H9 (cell line): ENCODE results near the gene AGPAT1. TPM values are rescaled to one million over a fixed set of nuclear protein-coding genes. Genes with fewer than 3 reads are reported as not detected.

Experiments
- DNase-seq: peaks from one replicate; pipeline ENCODE4 v3.0.0-alpha.2; 2017
- H2AFZ ChIP-seq: one replicate; pipeline ENCODE4 v1.6.1; 2013; ENCODE audit warnings: mild to moderate bottlenecking, low read length, control low read depth, moderate library complexity
- H2AK5ac ChIP-seq: 2 replicates; pipeline ENCODE4 v1.6.1; 2013; ENCODE audit warnings: low read length, control low read depth, mixed read lengths; ENCODE audit not compliant: insufficient read length
- H2BK120ac ChIP-seq: one replicate; pipeline ENCODE4 v1.6.1; 2013; ENCODE audit warnings: low read depth, mild to moderate bottlenecking, low read length, control low read depth, inconsistent platforms; ENCODE audit not compliant: poor library complexity, severe bottlenecking
- H2BK12ac ChIP-seq: 2 replicates; pipeline ENCODE4 v1.6.1; 2013; ENCODE audit warnings: low read length, control low read depth, mixed read lengths, low read depth; ENCODE audit not compliant: insufficient read length
- H2BK15ac ChIP-seq: 2 replicates; pipeline ENCODE4 v1.6.1; 2013; ENCODE audit warnings: low read depth, low read length, control low read depth
- H2BK20ac ChIP-seq: one replicate; pipeline ENCODE4 v1.6.1; 2013; ENCODE audit warnings: low read depth, mild to moderate bottlenecking, low read length, control low read depth, inconsistent platforms; ENCODE audit not compliant: poor library complexity, severe bottlenecking
- H2BK5ac ChIP-seq: 2 replicates; pipeline ENCODE4 v1.6.1; 2013; ENCODE audit warnings: low read length, control low read depth, mixed read lengths; ENCODE audit not compliant: insufficient read length
- H3K14ac ChIP-seq: 2 replicates; pipeline ENCODE4 v1.6.1; 2013; ENCODE audit warnings: low read length, control low read depth; ENCODE audit not compliant: insufficient read depth
- H3K18ac ChIP-seq: 2 replicates; pipeline ENCODE4 v1.6.1; 2013; ENCODE audit warnings: low read depth, mild to moderate bottlenecking, mixed read lengths, low read length, control low read depth; ENCODE audit not compliant: insufficient read length
- H3K23ac ChIP-seq: 2 replicates; pipeline ENCODE4 v1.6.1; 2013; ENCODE audit warnings: low read length, control low read depth, mixed read lengths, low read depth; ENCODE audit not compliant: insufficient read length
- H3K23me2 ChIP-seq: 2 replicates; pipeline ENCODE4 v1.6.1; 2013; ENCODE audit warnings: low read depth, mild to moderate bottlenecking, mixed read lengths, low read length, control low read depth; ENCODE audit not compliant: insufficient read length, poor library complexity, severe bottlenecking
- H3K27ac ChIP-seq: 2 replicates; pipeline ENCODE4 v1.5.1; 2013; ENCODE audit warnings: low read length, control low read depth, mixed read lengths, low read depth; ENCODE audit not compliant: insufficient read length
- H3K27me3 ChIP-seq: 2 replicates; pipeline ENCODE4 v1.6.1; 2013; ENCODE audit warnings: low read length, control low read depth, inconsistent platforms; ENCODE audit not compliant: insufficient read depth
- H3K4ac ChIP-seq: 2 replicates; pipeline ENCODE4 v1.6.1; 2013; ENCODE audit warnings: low read depth, mild to moderate bottlenecking, control low read depth, inconsistent platforms, low read length, moderate library complexity
- H3K4me1 ChIP-seq: 2 replicates; pipeline ENCODE4 v1.6.1; 2013; ENCODE audit warnings: low read length, control low read depth, inconsistent platforms; ENCODE audit not compliant: insufficient read depth
- H3K4me2 ChIP-seq: 2 replicates; pipeline ENCODE4 v1.6.1; 2013; ENCODE audit warnings: low read length, control low read depth, mixed read lengths; ENCODE audit not compliant: insufficient read length, insufficient read depth
- H3K56ac ChIP-seq: 2 replicates; pipeline ENCODE4 v1.6.1; 2013; ENCODE audit warnings: low read depth, mild to moderate bottlenecking, mixed read lengths, low read length, control low read depth; ENCODE audit not compliant: insufficient read length
- H3K79me1 ChIP-seq: 2 replicates; pipeline ENCODE4 v1.6.1; 2013; ENCODE audit warnings: low read depth, mild to moderate bottlenecking, moderate library complexity, low read length, control low read depth, inconsistent platforms; ENCODE audit not compliant: insufficient read depth, poor library complexity, severe bottlenecking
- H3K79me2 ChIP-seq: 2 replicates; pipeline ENCODE4 v1.6.1; 2013; ENCODE audit warnings: low read length, control low read depth, inconsistent platforms; ENCODE audit not compliant: insufficient read depth
- H3K9ac ChIP-seq: 2 replicates; pipeline ENCODE4 v1.6.1; 2013; ENCODE audit warnings: low read length, control low read depth, mixed read lengths; ENCODE audit not compliant: insufficient read length; ENCODE audit errors: extremely low read depth
- H3K9me3 ChIP-seq: one replicate; pipeline ENCODE4 v1.6.1; 2013; ENCODE audit warnings: low read depth, low read length, inconsistent platforms; ENCODE audit not compliant: control insufficient read depth
- H3T11ph ChIP-seq: one replicate; pipeline ENCODE4 v1.6.1; 2013; ENCODE audit warnings: mild to moderate bottlenecking, low read length, control low read depth, inconsistent platforms
- H4K20me1 ChIP-seq: one replicate; pipeline ENCODE4 v1.6.1; 2013; ENCODE audit not compliant: control insufficient read depth, insufficient read length, insufficient read depth
- H4K5ac ChIP-seq: 2 replicates; pipeline ENCODE4 v1.6.1; 2013; ENCODE audit warnings: low read depth, mild to moderate bottlenecking, mixed read lengths, low read length, control low read depth; ENCODE audit not compliant: insufficient read length
- H4K8ac ChIP-seq: replicated peaks from 2 replicates; pipeline ENCODE4 v1.6.1; 2013; ENCODE audit warnings: low read length, control low read depth, mixed read lengths, low read depth; ENCODE audit not compliant: insufficient read length
- H4K91ac ChIP-seq: 2 replicates; pipeline ENCODE4 v1.6.1; 2013; ENCODE audit warnings: low read depth, mild to moderate bottlenecking, moderate library complexity, mixed read lengths, low read length, control low read depth; ENCODE audit not compliant: insufficient read length
- H3K27ac Mint-ChIP-seq, 3 experiments: 2 replicates in 2 of 3; 3 replicates in 1 of 3; pipeline ENCODE4 v1.8.0; 2020 to 2021; ENCODE audit warnings: mixed read lengths in 3 of 3, mild to moderate bottlenecking in 1 of 3, moderate library complexity in 1 of 3
- H3K27me3 Mint-ChIP-seq: 2 replicates; pipeline ENCODE4 v1.8.0; 2021; ENCODE audit warnings: low read depth, mild to moderate bottlenecking, moderate library complexity, mixed read lengths
- H3K36me3 Mint-ChIP-seq, 3 experiments: 2 replicates in 2 of 3; 3 replicates in 1 of 3; pipeline ENCODE4 v1.8.0; 2020 to 2021; ENCODE audit warnings: low read depth in 3 of 3, mixed read lengths in 3 of 3; ENCODE audit not compliant: insufficient read depth in 1 of 3
- H3K4me1 Mint-ChIP-seq, 2 experiments: 2 replicates each; pipeline ENCODE4 v1.8.0; 2020; ENCODE audit warnings: mixed read lengths in 2 of 2
- H3K4me3 Mint-ChIP-seq, 2 experiments: 2 replicates in 1 of 2; 3 replicates in 1 of 2; pipeline ENCODE4 v1.8.0; 2020 to 2021; ENCODE audit warnings: mild to moderate bottlenecking in 2 of 2, mixed read lengths in 2 of 2, moderate library complexity in 1 of 2
- H3K9me3 Mint-ChIP-seq, 2 experiments: 2 replicates in 1 of 2; 3 replicates in 1 of 2; pipeline ENCODE4 v1.8.0; 2020; ENCODE audit warnings: mild to moderate bottlenecking in 2 of 2, mixed read lengths in 2 of 2, moderate library complexity in 1 of 2
- CTCF ChIP-seq: fragments of 200-600 bp; sonication (generic); conservative IDR thresholded peaks from 3 replicates; pipeline ENCODE4 v1.8.0; 2021; ENCODE audit warnings: antibody characterized with exemption, mild to moderate bottlenecking
- WGBS: extraction: QIAGEN DNeasy Blood & Tissue Kit; methylation state at CpG from one replicate; pipeline ENCODE4 v1.1.7; 2013; ENCODE audit warnings: missing lambda C conversion rate, low lambda C conversion rate, mixed read lengths; ENCODE audit not compliant: insufficient read length; ENCODE audit errors: extremely low coverage; 5-methylcytosine and 5-hydroxymethylcytosine counted together
- total RNA-seq: library from RNA; stranded (reverse); gene quantifications from 2 replicates; pipeline ENCODE4 v1.2.1, GENCODE V29; 2021

The AGPAT1 gene
- total RNA-seq, 1 experiment from 2014 or later: 89.5 TPM

GRCh38 chr6:32127409-32127716 lies 48.5 kb downstream of the AGPAT1 start:
- H2AFZ ChIP-seq: no peak overlapping the region
- no peak for TF ChIP-seq CTCF

More at GRCh38 chr6:32127409-32127716, 48.5 kb downstream of the AGPAT1 start:
- no peak overlapping the region for H3T11ph ChIP-seq
- H3K56ac ChIP-seq: no peak overlapping the region
- Mint-ChIP-seq H3K4me3 (peak overlapping the region; percentile 99), H3K9me3 (no peaks in the 10 kb centered on the region), H3K27ac (peak overlapping the region; percentile 99 to 100 (median 100)), H3K4me1 (peaks cover 22 to 35% of the 10 kb centered on the region in 2 experiments), H3K36me3 (peaks cover 11 to 35% (median 28%) of the 10 kb centered on the region in 3 experiments; a peak in 6 of 7 replicates), H3K27me3 (no peaks in the 10 kb centered on the region; the same call in 1 of the 2 replicates)
- no peak overlapping the region for H3K27ac ChIP-seq
- H2BK20ac ChIP-seq: no peak overlapping the region
- H4K20me1 ChIP-seq: no peaks in the 10 kb centered on the region
- H2BK5ac ChIP-seq: no peak overlapping the region
- H3K4ac ChIP-seq: no peak overlapping the region
- H3K23me2 ChIP-seq: peaks cover 3% of the 10 kb centered on the region
- H3K4me2 ChIP-seq: peak overlapping the region; percentile 93
- H3K18ac ChIP-seq: no peak overlapping the region
- H3K14ac ChIP-seq: peak overlapping the region; percentile 22
- no peak for DNase-seq
- H3K9me3 ChIP-seq: no peaks in the 10 kb centered on the region
- peak overlapping the region; percentile 90 for H3K9ac ChIP-seq
- H4K8ac ChIP-seq: no peak overlapping the region
- no peak overlapping the region for H2AK5ac ChIP-seq
- H4K91ac ChIP-seq: no peak overlapping the region
- H3K4me1 ChIP-seq: no peaks in the 10 kb centered on the region
- no peak overlapping the region for H2BK120ac ChIP-seq
- H2BK15ac ChIP-seq: no peak overlapping the region
- WGBS: no CpG with 5 or more reads among the region's 9 CpGs
- H3K27me3 ChIP-seq: no peaks in the 10 kb centered on the region
- H3K23ac ChIP-seq: no peak overlapping the region
- H2BK12ac ChIP-seq: no peak overlapping the region
- no peaks in the 10 kb centered on the region for H3K79me1 ChIP-seq
- no peak overlapping the region for H4K5ac ChIP-seq
- H3K79me2 ChIP-seq: no peaks in the 10 kb centered on the region
